K562 (cell line): ENCODE measurements around the gene INSL6. TPM values are rescaled to one million over a fixed set of nuclear protein-coding genes. Genes with fewer than 3 reads are reported as not detected.

Experiments
- DDX20 ChIP-seq: fragments of 450-650 bp; IDR thresholded peaks from 2 replicates; pipeline ENCODE4 v1.6.1; 2016; ENCODE audit warnings: missing genetic modification characterization, low read depth, mild to moderate bottlenecking, missing compliant biosample characterization, moderate library complexity
- E2F6 ChIP-seq, 2 experiments: IDR thresholded peaks; 2 replicates each; pipeline ENCODE4 v1.6.1; 2011; ENCODE audit warnings: borderline replicate concordance in 1 of 2, control low read depth in 1 of 2, low read depth in 1 of 2, low read length in 1 of 2, mild to moderate bottlenecking in 1 of 2, mixed read lengths in 1 of 2, moderate library complexity in 1 of 2; ENCODE audit not compliant: insufficient read depth in 1 of 2, insufficient read length in 1 of 2, poor library complexity in 1 of 2, severe bottlenecking in 1 of 2; ENCODE audit errors: extremely low read depth in 1 of 2
- HNRNPH1 ChIP-seq: fragments of 200-400 bp; formaldehyde crosslinking; optimal IDR thresholded peaks from 2 replicates; pipeline ENCODE3; 2017; ENCODE audit warnings: low read depth, mild to moderate bottlenecking, low read length, moderate library complexity
- MTA1 ChIP-seq: fragments of 450-650 bp; IDR thresholded peaks from 2 replicates; pipeline ENCODE4 v1.6.1; 2017; ENCODE audit warnings: borderline replicate concordance
- NFE2L1 ChIP-seq: fragments of 450-650 bp; IDR thresholded peaks from 2 replicates; pipeline ENCODE4 v1.6.1; 2016; ENCODE audit warnings: missing genetic modification characterization, low read depth, mild to moderate bottlenecking, missing compliant biosample characterization, moderate library complexity, borderline replicate concordance
- PATZ1 ChIP-seq: fragments of 250-450 bp; sonication (Bioruptor Pico); IDR thresholded peaks from 2 replicates; pipeline ENCODE4 v1.5.0; 2020; ENCODE audit warnings: mild to moderate bottlenecking, borderline replicate concordance
- PPARD ChIP-seq: fragments of 250-450 bp; sonication (Bioruptor Pico); IDR thresholded peaks from 2 replicates; pipeline ENCODE4 v1.8.0; 2022; ENCODE audit warnings: inconsistent platforms, mild to moderate bottlenecking, moderate library complexity
- RREB1 ChIP-seq: fragments of 250-450 bp; sonication (Bioruptor Pico); IDR thresholded peaks from 2 replicates; pipeline ENCODE4 v1.4.0; 2020
- SOX6 ChIP-seq: fragments of 450-650 bp; IDR thresholded peaks from 2 replicates; pipeline ENCODE4 v1.6.1; 2014; ENCODE audit warnings: mild to moderate bottlenecking
- SREBF2 ChIP-seq: sonication (generic); formaldehyde crosslinking; IDR thresholded peaks from 2 replicates; pipeline ENCODE4 v1.4.0; 2020; ENCODE audit warnings: mild to moderate bottlenecking, missing genetic modification reagents
- ZNF57 ChIP-seq: fragments of 450-650 bp; formaldehyde crosslinking; IDR thresholded peaks from 2 replicates; pipeline ENCODE4 v1.4.0; 2020; ENCODE audit warnings: mild to moderate bottlenecking, moderate library complexity
- ZNF609 ChIP-seq: sonication (generic); formaldehyde crosslinking; IDR thresholded peaks from 2 replicates; pipeline ENCODE4 v1.8.1; 2023; ENCODE audit warnings: missing genetic modification reagents, mild to moderate bottlenecking, borderline replicate concordance
- polyA plus RNA-seq, 8 experiments: library from polyadenylated mRNA; depleted of rRNA in 4 of 8; stranded (reverse) in 5 of 8; unstranded in 3 of 8; fragments of >200 nt; fragmentation: Nextera tagmentation in 2 of 8; fragmentation: Illumina TruSeq in 1 of 8; extraction: Ambion mirVana in 2 of 8; extraction: Trizol in 1 of 8; gene quantifications; 2 replicates each; pipeline versions ENCODE4 v1.2.1 to v1.2.3, GENCODE V29; 2011 to 2014; ENCODE audit warnings: inconsistent platforms in 1 of 8, missing spikeins in 1 of 8
- total RNA-seq, 7 experiments: library from RNA; depleted of rRNA in 6 of 7; stranded (reverse); fragments of >200 nt in 6 of 7; fragmentation: Illumina TruSeq in 2 of 7; extraction: Trizol in 2 of 7; gene quantifications; 2 replicates each; pipeline versions ENCODE4 v1.2.1 to v1.2.3, GENCODE V29; 2011 to 2021; ENCODE audit warnings: low replicate concordance in 1 of 7

The INSL6 gene
- total and polyA plus RNA-seq, 9 of the 15 experiments (the other 6 are each of a cell fraction or from before 2014, with no cell fraction given), result 0.04 to 0.06 TPM; not detected in 7

GRCh38 chr9:5186416-5187169, 1.2 kb upstream of the INSL6 start (continued):
- TF ChIP-seq RREB1 (CRISPR knock-in tag) (no peak), DDX20 (no peak), SREBF2 (CRISPR knock-in tag) (no peak), PPARD (no peak), ZNF609 (CRISPR knock-in tag) (no peak), HNRNPH1 (no peak), SOX6 (no peak), PATZ1 (CRISPR knock-in tag) (no peak), ZNF57 (CRISPR knock-in tag) (no peak), MTA1 (no peak), E2F6 (IDR thresholded peaks at IDR 0.05; ENCODE audit: borderline replicate concordance in 1 of 2, extremely low read depth in 1 of 2, insufficient read depth in 1 of 2, insufficient read length in 1 of 2, low read depth in 1 of 2, low read length in 1 of 2, poor library complexity in 1 of 2, severe bottlenecking in 1 of 2) (no peak), NFE2L1 (tag) (no peak)
